Measurements from ENCODE around the gene ABI2.
A peak's percentile ranks its signal among the peaks of the same experiment; 100 is the strongest.

ABI2 gene

GRCh38 chr2:203450561-203450960 is 122.4 kb downstream of the ABI2 start:
- no peak for TF ChIP-seq CTCF (conservative IDR thresholded peaks at IDR 0.05; ENCODE audit: control insufficient read depth, insufficient read depth, low read depth, low read length)
- DNase-seq (ENCODE audit: low read depth): no peak
- H3K4me3 ChIP-seq (ENCODE audit: control insufficient read depth, low read depth, low read length): no peak overlapping the region

GRCh38 chr2:203451011-203451410 is 122.8 kb downstream of the ABI2 start:
- TF ChIP-seq CTCF (conservative IDR thresholded peaks at IDR 0.05; ENCODE audit: control insufficient read depth, insufficient read depth, low read depth, low read length): no peak
- no peak overlapping the region for H3K4me3 ChIP-seq (ENCODE audit: control insufficient read depth, low read depth, low read length)
- DNase-seq (ENCODE audit: low read depth): no peak

DNA sequence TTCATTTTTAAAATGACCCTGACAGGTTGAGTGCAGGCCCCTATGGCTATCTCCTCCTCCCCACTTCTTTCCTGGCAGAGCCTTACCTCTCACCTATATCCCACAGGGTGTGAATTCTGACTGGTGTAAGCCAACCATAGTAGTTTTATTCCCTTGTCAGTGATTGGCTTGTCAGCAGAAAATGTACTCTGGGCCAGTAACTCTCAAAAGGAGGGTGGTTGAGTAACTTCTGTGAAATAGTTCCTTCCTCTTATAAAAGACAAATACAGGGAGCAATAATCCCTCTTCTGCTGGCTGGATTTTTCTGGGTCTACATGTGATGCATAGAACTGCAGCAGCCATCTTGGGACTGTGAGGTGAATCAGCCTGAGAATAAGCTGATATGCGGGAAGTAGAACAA is 123.5 kb downstream of the ABI2 start:
- no peak overlapping the region for H3K4me3 ChIP-seq (ENCODE audit: control insufficient read depth, low read depth, low read length)
- DNase-seq (ENCODE audit: low read depth): peak; percentile 25
- no peak for TF ChIP-seq CTCF (conservative IDR thresholded peaks at IDR 0.05; ENCODE audit: control insufficient read depth, insufficient read depth, low read depth, low read length)

- TF ChIP-seq CTCF (conservative IDR thresholded peaks at IDR 0.05; ENCODE audit: control insufficient read depth, insufficient read depth, low read depth, low read length): peak; percentile 80
- peak; percentile 73 for DNase-seq (ENCODE audit: low read depth)
- H3K4me3 ChIP-seq (ENCODE audit: control insufficient read depth, low read depth, low read length): no peak overlapping the region
Measured at GRCh38 chr2:203453858-203454451, 125.8 kb downstream of the ABI2 start.

- no peak for DNase-seq (ENCODE audit: low read depth)
- H3K4me3 ChIP-seq (ENCODE audit: control insufficient read depth, low read depth, low read length): no peak overlapping the region
- TF ChIP-seq CTCF (conservative IDR thresholded peaks at IDR 0.05; ENCODE audit: control insufficient read depth, insufficient read depth, low read depth, low read length): no peak
Measured at GRCh38 chr2:203455209-203455608, 127.0 kb downstream of the ABI2 start.

- no peak for TF ChIP-seq CTCF (conservative IDR thresholded peaks at IDR 0.05; ENCODE audit: control insufficient read depth, insufficient read depth, low read depth, low read length)
- H3K4me3 ChIP-seq (ENCODE audit: control insufficient read depth, low read depth, low read length): no peak overlapping the region
- no peak for DNase-seq (ENCODE audit: low read depth)
Measured at GRCh38 chr2:203461746-203462145, 133.6 kb downstream of the ABI2 start.

- no peak overlapping the region for H3K4me3 ChIP-seq (ENCODE audit: control insufficient read depth, low read depth, low read length)
- no peak for DNase-seq (ENCODE audit: low read depth)
- no peak for TF ChIP-seq CTCF (conservative IDR thresholded peaks at IDR 0.05; ENCODE audit: control insufficient read depth, insufficient read depth, low read depth, low read length)
Measured at GRCh38 chr2:203462308-203462707, 134.1 kb downstream of the ABI2 start.

Data from fibroblast of mammary gland (primary cell).